GM23338 (cell line): ENCODE data around the gene IGFBP7. TPM values are rescaled to one million over a fixed set of nuclear protein-coding genes. Genes with fewer than 3 reads are reported as not detected.

Source experiments
- ATAC-seq: fragments of 200-7000 bp; cut with Tn5 transposase; 3 replicates; pipeline ENCODE4 v1.9.1; 2020
- DNase-seq: peaks from one replicate; pipeline ENCODE4 v3.0.0-alpha.2; 2015; ENCODE audit warnings: low spot score
- H2AFZ ChIP-seq: fragments of 200-600 bp; sonication (generic); 2 replicates; pipeline ENCODE4 v1.8.0; 2016; ENCODE audit warnings: antibody characterized with exemption, mild to moderate bottlenecking, moderate library complexity
- H3F3A ChIP-seq: fragments of 200-600 bp; sonication (generic); replicated peaks from 2 replicates; pipeline ENCODE4 v1.8.0; 2017; ENCODE audit warnings: antibody characterized with exemption, mixed run types, low read depth
- H3K27ac ChIP-seq: fragments of 200-600 bp; sonication (generic); 2 replicates; pipeline ENCODE4 v1.6.1; 2016; ENCODE audit warnings: low read depth
- H3K27me3 ChIP-seq: fragments of 200-600 bp; sonication (generic); 2 replicates; pipeline ENCODE4 v1.8.0; 2016; ENCODE audit warnings: mild to moderate bottlenecking, mixed run types, moderate library complexity; ENCODE audit not compliant: insufficient read depth
- H3K36me3 ChIP-seq: fragments of 200-600 bp; sonication (generic); 2 replicates; pipeline ENCODE4 v1.8.0; 2016; ENCODE audit warnings: mild to moderate bottlenecking; ENCODE audit not compliant: insufficient read depth
- H3K4me1 ChIP-seq: fragments of 200-600 bp; sonication (generic); 2 replicates; pipeline ENCODE4 v1.8.0; 2016; ENCODE audit warnings: mild to moderate bottlenecking, moderate library complexity; ENCODE audit not compliant: insufficient read depth
- H3K4me2 ChIP-seq: fragments of 200-600 bp; sonication (generic); 2 replicates; pipeline ENCODE4 v1.7.1; 2017; ENCODE audit warnings: mixed run types
- H3K4me3 ChIP-seq: fragments of 200-600 bp; sonication (generic); 2 replicates; pipeline ENCODE4 v1.6.1; 2016; ENCODE audit warnings: mixed run types
- H3K79me2 ChIP-seq: fragments of 200-600 bp; sonication (generic); replicated peaks from 2 replicates; pipeline ENCODE4 v1.8.0; 2017; ENCODE audit warnings: mild to moderate bottlenecking; ENCODE audit not compliant: insufficient read depth
- H3K9me2 ChIP-seq: fragments of 200-600 bp; sonication (generic); 2 replicates; pipeline ENCODE4 v1.8.0; 2017; ENCODE audit not compliant: insufficient read depth
- H4K20me1 ChIP-seq: fragments of 200-600 bp; sonication (generic); replicated peaks from 2 replicates; pipeline ENCODE4 v1.8.0; 2017; ENCODE audit warnings: mild to moderate bottlenecking; ENCODE audit not compliant: insufficient read depth
- H3K27ac Mint-ChIP-seq: 2 replicates; pipeline ENCODE4 v1.8.0; 2020; ENCODE audit warnings: inconsistent platforms, mild to moderate bottlenecking, moderate library complexity, mixed read lengths
- H3K27me3 Mint-ChIP-seq: 3 replicates; pipeline ENCODE4 v1.8.0; 2022; ENCODE audit warnings: low read depth, mild to moderate bottlenecking, moderate library complexity, mixed read lengths, inconsistent platforms; ENCODE audit not compliant: insufficient read depth, poor library complexity
- H3K36me3 Mint-ChIP-seq: 3 replicates; pipeline ENCODE4 v1.8.0; 2021; ENCODE audit warnings: low read depth, mild to moderate bottlenecking, inconsistent platforms, moderate library complexity, mixed read lengths
- H3K4me1 Mint-ChIP-seq: 3 replicates; pipeline ENCODE4 v1.8.0; 2020; ENCODE audit warnings: mild to moderate bottlenecking, inconsistent platforms, mixed read lengths
- H3K4me3 Mint-ChIP-seq: 3 replicates; pipeline ENCODE4 v1.8.0; 2021; ENCODE audit warnings: moderate library complexity, mild to moderate bottlenecking, inconsistent platforms, mixed read lengths
- H3K9me3 Mint-ChIP-seq: 3 replicates; pipeline ENCODE4 v1.8.0; 2020; ENCODE audit warnings: moderate library complexity, mild to moderate bottlenecking, inconsistent platforms, mixed read lengths
- CREB1 ChIP-seq: fragments of 250-450 bp; sonication (Bioruptor Pico); IDR thresholded peaks from 2 replicates; pipeline ENCODE4 v1.5.0; 2020; ENCODE audit warnings: low read depth, mild to moderate bottlenecking, moderate library complexity
- EZH2 ChIP-seq: fragments of 200-600 bp; sonication (generic); IDR thresholded peaks from one replicate; pipeline ENCODE4 v1.8.0; 2017; ENCODE audit warnings: antibody characterized with exemption, mild to moderate bottlenecking, low read depth; ENCODE audit not compliant: unreplicated experiment
- JUNB ChIP-seq: IDR thresholded peaks from one replicate; pipeline ENCODE4 v1.6.1; 2016; ENCODE audit warnings: antibody characterized with exemption; ENCODE audit not compliant: unreplicated experiment
- POLR2AphosphoS5 ChIP-seq: IDR thresholded peaks from 2 replicates; pipeline ENCODE4 v1.6.1; 2016; ENCODE audit warnings: antibody characterized with exemption, low read depth
- ZNF114 ChIP-seq: fragments of 250-450 bp; sonication (Bioruptor Pico); IDR thresholded peaks from 2 replicates; pipeline ENCODE4 v1.5.0; 2020; ENCODE audit warnings: mild to moderate bottlenecking, moderate library complexity
- polyA plus RNA-seq: library from polyadenylated mRNA; unstranded; fragments of >200 nt; fragmentation: Nextera tagmentation; extraction: Ambion mirVana; gene quantifications from 2 replicates; pipeline ENCODE4 v1.2.1, GENCODE V29; 2016
- total RNA-seq: library from RNA; depleted of rRNA; stranded (reverse); fragments of >200 nt; shearing (Covaris generic); gene quantifications from 2 replicates; pipeline ENCODE4 v1.2.3, GENCODE V29; 2014
- TF ChIP-seq, protein P1 (sequence below): fragments of 250-450 bp; sonication (Bioruptor Pico); IDR thresholded peaks from 2 replicates; pipeline ENCODE4 v1.5.0; 2020; ENCODE audit warnings: mild to moderate bottlenecking, moderate library complexity
- TF ChIP-seq, protein P2 (sequence below), 2 experiments: fragments of 200-600 bp in 1 of 2; sonication (generic) in 1 of 2; conservative IDR thresholded peaks; 2 replicates each; pipeline versions ENCODE4 v1.5.1 to v1.6.1; 2016 to 2017; ENCODE audit warnings: antibody characterized with exemption in 2 of 2, low read depth in 2 of 2, mild to moderate bottlenecking in 2 of 2, moderate library complexity in 1 of 2

Gene IGFBP7
- total and polyA plus RNA-seq, 2 experiments from 2014 or later: 0.49 to 7.9 TPM

DNA sequence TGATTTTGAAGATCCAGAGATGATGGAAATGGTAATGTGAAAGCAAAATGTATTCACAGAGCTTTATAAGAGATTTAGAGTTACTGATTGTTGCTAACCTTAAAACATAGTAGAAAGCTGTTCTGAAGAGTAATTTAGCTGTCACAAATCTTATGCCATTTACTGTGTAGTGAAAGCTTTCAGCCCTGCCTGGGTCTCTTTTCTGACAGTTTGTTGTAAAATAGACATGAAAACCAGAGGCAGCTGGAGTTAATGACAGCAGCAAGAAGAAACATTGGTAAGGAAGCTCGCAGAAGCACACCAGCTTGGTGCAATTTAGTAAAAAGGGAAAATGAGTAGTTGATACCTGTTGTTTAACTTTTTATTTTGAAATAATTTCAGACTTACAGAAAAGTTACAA lies 110.4 kb downstream of the IGFBP7 start (continued):
- TF ChIP-seq, protein P1, sequence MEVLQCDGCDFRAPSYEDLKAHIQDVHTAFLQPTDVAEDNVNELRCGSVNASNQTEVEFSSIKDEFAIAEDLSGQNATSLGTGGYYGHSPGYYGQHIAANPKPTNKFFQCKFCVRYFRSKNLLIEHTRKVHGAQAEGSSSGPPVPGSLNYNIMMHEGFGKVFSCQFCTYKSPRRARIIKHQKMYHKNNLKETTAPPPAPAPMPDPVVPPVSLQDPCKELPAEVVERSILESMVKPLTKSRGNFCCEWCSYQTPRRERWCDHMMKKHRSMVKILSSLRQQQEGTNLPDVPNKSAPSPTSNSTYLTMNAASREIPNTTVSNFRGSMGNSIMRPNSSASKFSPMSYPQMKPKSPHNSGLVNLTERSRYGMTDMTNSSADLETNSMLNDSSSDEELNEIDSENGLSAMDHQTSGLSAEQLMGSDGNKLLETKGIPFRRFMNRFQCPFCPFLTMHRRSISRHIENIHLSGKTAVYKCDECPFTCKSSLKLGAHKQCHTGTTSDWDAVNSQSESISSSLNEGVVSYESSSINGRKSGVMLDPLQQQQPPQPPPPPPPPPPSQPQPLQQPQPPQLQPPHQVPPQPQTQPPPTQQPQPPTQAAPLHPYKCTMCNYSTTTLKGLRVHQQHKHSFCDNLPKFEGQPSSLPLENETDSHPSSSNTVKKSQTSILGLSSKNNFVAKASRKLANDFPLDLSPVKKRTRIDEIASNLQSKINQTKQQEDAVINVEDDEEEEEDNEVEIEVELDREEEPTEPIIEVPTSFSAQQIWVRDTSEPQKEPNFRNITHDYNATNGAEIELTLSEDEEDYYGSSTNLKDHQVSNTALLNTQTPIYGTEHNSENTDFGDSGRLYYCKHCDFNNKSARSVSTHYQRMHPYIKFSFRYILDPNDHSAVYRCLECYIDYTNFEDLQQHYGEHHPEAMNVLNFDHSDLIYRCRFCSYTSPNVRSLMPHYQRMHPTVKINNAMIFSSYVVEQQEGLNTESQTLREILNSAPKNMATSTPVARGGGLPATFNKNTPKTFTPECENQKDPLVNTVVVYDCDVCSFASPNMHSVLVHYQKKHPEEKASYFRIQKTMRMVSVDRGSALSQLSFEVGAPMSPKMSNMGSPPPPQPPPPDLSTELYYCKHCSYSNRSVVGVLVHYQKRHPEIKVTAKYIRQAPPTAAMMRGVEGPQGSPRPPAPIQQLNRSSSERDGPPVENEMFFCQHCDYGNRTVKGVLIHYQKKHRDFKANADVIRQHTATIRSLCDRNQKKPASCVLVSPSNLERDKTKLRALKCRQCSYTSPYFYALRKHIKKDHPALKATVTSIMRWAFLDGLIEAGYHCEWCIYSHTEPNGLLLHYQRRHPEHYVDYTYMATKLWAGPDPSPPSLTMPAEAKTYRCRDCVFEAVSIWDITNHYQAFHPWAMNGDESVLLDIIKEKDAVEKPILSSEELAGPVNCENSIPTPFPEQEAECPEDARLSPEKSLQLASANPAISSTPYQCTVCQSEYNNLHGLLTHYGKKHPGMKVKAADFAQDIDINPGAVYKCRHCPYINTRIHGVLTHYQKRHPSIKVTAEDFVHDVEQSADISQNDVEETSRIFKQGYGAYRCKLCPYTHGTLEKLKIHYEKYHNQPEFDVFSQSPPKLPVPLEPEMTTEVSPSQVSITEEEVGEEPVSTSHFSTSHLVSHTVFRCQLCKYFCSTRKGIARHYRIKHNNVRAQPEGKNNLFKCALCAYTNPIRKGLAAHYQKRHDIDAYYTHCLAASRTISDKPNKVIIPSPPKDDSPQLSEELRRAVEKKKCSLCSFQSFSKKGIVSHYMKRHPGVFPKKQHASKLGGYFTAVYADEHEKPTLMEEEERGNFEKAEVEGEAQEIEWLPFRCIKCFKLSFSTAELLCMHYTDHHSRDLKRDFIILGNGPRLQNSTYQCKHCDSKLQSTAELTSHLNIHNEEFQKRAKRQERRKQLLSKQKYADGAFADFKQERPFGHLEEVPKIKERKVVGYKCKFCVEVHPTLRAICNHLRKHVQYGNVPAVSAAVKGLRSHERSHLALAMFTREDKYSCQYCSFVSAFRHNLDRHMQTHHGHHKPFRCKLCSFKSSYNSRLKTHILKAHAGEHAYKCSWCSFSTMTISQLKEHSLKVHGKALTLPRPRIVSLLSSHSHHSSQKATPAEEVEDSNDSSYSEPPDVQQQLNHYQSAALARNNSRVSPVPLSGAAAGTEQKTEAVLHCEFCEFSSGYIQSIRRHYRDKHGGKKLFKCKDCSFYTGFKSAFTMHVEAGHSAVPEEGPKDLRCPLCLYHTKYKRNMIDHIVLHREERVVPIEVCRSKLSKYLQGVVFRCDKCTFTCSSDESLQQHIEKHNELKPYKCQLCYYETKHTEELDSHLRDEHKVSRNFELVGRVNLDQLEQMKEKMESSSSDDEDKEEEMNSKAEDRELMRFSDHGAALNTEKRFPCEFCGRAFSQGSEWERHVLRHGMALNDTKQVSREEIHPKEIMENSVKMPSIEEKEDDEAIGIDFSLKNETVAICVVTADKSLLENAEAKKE (CRISPR knock-in tag): no peak
- TF ChIP-seq EZH2 (no peak), POLR2AphosphoS5 (no peak), ZNF114 (CRISPR knock-in tag) (no peak), JUNB (no peak)
- TF ChIP-seq, protein P2, sequence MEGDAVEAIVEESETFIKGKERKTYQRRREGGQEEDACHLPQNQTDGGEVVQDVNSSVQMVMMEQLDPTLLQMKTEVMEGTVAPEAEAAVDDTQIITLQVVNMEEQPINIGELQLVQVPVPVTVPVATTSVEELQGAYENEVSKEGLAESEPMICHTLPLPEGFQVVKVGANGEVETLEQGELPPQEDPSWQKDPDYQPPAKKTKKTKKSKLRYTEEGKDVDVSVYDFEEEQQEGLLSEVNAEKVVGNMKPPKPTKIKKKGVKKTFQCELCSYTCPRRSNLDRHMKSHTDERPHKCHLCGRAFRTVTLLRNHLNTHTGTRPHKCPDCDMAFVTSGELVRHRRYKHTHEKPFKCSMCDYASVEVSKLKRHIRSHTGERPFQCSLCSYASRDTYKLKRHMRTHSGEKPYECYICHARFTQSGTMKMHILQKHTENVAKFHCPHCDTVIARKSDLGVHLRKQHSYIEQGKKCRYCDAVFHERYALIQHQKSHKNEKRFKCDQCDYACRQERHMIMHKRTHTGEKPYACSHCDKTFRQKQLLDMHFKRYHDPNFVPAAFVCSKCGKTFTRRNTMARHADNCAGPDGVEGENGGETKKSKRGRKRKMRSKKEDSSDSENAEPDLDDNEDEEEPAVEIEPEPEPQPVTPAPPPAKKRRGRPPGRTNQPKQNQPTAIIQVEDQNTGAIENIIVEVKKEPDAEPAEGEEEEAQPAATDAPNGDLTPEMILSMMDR (conservative IDR thresholded peaks at IDR 0.05; ENCODE audit: low read depth in 2 of 2): no peak

DNA sequence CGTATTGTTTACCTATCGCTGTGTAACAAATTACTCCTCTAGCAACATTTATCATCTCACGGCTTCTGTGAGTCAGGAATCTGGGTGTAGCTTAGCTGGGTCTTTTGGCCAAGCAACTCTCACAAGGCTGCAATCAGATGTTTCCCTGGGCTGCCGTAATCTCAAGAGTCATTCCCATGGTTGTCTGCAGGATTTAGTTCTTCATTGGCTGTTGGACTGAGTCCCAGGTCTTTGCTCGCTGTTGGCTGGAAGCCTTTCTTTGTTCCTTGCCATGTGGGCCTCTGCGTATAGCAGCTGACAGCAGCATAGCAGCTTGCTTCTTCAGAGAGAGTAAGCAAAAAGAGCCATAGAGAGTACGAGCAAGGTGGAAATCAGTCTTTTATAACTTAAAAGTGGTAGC lies 114.7 kb downstream of the IGFBP7 start:
- Mint-ChIP-seq H3K9me3 (no peaks in the 10 kb centered on the region), H3K27me3 (peaks cover 6% of the 10 kb centered on the region), H3K4me1 (no peaks in the 10 kb centered on the region), H3K27ac (no peak overlapping the region), H3K4me3 (no peak overlapping the region), H3K36me3 (peaks cover 71% of the 10 kb centered on the region)
- DNase-seq (no peak), ATAC-seq (no peak)
- H3K9me2 ChIP-seq: no peaks in the 10 kb centered on the region
- H2AFZ ChIP-seq: no peak overlapping the region
- H3K79me2 ChIP-seq: peaks cover 46% of the 10 kb centered on the region
- H3K4me1 ChIP-seq: no peaks in the 10 kb centered on the region
- H3K27me3 ChIP-seq: no peaks in the 10 kb centered on the region
- no peak overlapping the region for H3K4me2 ChIP-seq
- no peak overlapping the region for H3K27ac ChIP-seq
- peaks cover 36% of the 10 kb centered on the region for H3K36me3 ChIP-seq
- no peak overlapping the region for H3K4me3 ChIP-seq
- peaks cover 16% of the 10 kb centered on the region for H4K20me1 ChIP-seq
- H3F3A ChIP-seq: no peaks in the 10 kb centered on the region
- TF ChIP-seq CREB1 (CRISPR knock-in tag) (no peak), JUNB (no peak)
